ENCODE results near the gene PROSER1.
"Not testable (repeated sequence)": the region's sequence is repeated elsewhere in the genome, so short reads cannot be mapped to it uniquely, and the experiment has no call there.

PROSER1 gene

DNA sequence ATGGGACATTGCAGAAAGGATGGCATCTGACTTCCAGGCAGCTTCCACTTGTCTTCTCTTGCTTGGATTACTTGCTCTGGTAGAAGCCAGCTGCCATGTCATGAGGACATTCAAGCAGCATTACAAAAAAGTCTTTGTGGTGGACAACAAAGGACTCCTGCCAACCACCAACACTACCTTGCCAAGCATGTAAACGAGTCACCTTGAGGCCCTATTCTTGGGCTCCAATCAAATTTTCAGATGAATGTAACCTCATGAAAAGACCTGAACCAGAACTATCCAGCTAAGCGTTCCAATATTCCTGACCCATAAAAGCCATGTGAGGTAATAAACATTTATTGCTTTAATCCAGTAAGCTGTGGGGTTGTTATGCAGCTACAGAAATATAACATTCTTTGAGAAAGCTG is 12.5 kb downstream of the PROSER1 start:
- no peak for DNase-seq (ENCODE audit: low read depth in 2 of 2)

DNA sequence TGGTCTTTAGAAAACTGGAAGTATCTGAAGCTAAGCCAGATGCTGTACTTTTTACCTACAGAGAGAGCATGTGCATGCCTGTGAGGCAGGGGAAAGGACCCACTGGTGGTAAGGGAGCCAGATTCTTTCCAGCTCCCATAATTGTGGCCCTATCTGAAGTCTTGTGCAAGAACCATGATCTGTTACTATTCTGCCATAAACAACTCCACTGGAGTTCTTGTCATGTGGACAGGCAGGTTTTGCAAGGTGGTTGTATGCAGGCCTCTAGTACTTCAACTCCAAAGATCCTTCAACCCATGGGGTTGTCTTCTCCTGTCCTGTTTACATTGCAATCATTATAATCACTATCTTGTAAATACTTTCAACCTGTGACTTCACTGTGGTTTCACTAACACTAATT is 14.1 kb downstream of the PROSER1 start:
- no peak for DNase-seq (ENCODE audit: low read depth in 2 of 2)

DNA sequence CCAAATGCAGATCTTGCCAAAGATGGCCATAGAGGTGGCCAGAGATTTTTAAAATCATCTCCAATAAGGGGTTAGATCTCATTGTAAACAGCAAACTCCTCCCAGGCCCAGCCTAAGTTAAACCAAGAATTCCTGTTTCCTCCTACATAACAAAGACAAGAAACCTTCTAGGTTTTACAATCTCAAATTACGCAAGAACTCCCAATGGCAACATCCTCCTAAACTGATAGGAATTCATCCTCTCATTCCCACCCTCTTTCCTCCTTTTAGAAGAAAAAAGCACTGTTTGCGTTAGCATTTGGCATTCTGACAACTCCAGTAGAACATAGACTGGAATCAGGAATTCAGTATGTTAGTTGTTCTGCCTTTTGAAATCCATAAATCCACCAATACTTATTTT is 14.6 kb downstream of the PROSER1 start:
- no peak for DNase-seq (ENCODE audit: low read depth in 2 of 2)

DNA sequence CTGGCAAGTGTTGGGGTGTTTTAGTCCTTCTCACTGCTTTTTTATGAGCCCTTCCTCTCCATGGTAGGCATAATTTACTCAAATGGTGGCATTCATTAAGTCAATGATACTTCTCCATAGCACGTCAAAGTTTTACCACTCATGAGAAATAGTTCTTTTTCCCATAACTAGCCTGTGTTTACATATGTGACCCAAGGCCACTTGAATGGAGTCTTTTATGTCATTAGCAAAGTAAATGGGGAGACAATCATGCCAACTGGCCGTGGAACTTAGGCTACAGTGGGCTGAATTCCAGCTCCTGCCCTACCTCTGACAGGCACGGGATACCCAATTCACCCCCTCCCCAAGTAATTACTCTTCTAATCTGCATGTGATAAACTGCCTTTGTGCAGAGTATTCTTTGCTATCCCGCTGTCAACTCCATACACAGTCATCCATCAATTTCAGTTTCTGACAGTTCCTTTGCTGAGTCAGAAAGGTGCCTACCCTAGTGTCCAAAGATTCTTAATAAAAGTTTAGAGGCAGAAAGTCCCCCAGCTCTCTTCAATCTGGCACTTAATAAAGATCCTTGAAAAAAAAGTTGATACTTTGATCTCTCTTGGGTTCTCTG is 16.9 kb downstream of the PROSER1 start:
- DNase-seq (ENCODE audit: low read depth in 2 of 2), result no peak

DNA sequence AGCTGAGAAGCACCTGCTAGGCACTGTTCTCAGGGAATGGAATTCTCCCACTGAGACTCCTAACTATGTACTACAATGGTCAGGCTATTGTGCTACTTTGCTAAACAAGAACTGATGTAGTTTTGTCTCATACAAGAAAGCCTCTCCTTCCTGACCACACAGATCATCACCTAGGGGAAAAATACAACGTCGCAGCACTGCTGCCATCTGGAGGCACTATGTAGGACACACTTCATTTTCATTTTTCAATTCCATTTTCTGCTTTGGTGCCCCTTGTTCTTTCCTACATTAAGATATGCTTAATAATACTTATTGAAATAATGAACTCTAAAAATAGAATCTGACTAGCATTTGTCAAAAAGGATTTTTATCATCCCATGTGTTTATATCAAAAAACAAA is 21.1 kb downstream of the PROSER1 start:
- DNase-seq (ENCODE audit: low read depth in 2 of 2), result no peak

DNA sequence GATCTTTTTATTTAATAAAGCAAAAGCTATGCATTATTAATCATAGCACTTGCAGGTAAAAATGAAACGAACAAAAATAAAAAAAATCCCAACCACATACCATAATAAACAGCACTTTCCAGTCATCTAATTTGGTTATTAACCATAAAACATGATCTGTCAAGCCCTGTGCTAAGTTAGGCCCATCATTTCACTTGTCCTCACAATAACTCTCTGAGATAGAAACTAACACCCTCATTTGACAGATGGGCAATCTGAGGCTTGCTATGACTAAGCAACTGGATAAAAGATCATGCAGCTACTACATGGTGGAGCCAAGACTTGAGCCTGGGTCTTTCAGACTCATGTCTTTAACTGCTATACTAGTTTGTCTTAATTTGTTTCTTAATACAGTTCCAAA is 21.8 kb downstream of the PROSER1 start:
- DNase-seq (ENCODE audit: low read depth in 2 of 2), result no peak

DNA sequence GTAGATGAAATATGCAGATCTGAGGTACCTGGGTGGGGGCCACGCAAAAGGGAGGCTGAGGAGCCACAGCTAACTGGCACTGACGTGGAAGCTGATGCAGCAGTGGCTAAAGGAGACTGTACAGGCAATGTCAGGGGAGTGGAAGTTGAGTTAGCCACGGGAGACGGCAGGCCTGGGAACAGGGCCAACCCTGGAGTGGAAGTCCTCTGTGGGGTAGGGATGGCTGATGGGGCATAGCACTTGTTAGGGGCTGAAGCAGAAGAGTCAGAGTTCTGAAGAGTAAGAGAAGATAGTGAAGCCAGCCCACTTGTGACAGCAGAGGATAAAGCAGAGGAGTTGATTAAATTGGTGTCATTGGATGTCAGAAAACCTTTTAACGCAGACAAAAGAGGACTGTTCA is 24.4 kb downstream of the PROSER1 start:
- DNase-seq (ENCODE audit: low read depth in 2 of 2), result no peak

DNA sequence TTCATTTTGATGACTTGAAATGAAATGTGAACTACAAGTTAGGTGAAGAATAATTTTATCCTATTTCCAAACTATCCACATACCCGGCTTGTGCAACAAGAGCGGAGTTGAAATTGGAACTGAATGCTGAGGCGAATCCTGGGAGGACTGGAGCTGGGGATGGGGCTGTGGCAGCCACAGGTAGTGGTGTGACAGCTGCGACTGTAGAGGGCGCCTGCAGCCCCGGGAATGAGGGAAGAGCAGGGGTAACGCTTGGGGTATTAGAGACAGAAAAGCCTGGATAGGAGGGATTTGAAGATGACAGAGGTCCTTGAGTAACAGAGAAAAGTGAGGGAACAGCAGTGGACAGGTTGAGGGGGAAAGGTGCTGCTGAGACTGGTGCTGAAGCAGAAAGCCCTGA is 25.3 kb downstream of the PROSER1 start:
- DNase-seq (ENCODE audit: low read depth in 2 of 2), result no peak

DNA sequence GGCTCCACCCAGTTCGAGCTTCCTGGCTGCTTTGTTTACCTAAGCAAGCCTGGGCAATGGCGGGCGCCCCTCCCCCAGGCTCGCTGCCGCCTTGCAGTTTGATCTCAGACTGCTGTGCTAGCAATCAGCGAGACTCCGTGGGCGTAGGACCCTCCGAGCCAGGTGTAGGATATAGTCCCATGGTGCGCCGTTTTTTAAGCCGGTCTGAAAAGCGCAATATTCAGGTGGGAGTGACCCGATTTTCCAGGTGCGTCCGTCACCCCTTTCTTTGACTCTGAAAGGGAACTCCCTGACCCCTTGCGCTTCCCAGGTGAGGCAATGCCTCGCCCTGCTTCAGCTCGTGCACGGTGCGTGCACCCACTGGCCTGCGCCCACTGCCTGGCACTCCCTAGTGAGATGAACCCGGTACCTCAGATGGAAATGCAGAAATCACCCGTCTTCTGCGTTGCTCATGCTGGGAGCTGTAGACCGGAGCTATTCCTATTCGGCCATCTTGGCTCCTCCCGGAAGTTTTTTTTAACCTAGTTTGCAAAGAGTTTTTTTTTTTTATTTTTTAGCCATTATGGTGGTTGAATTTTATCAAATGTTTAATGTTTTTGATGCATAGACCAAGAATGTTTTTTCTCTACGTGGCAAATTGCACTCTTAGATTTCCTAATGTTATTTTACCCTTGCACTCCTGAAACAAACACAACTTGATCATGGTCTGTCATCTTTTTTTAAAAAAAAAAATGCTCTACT is 31.3 kb downstream of the PROSER1 start:
- not testable (repeated sequence) for DNase-seq (ENCODE audit: low read depth in 2 of 2)

DNA sequence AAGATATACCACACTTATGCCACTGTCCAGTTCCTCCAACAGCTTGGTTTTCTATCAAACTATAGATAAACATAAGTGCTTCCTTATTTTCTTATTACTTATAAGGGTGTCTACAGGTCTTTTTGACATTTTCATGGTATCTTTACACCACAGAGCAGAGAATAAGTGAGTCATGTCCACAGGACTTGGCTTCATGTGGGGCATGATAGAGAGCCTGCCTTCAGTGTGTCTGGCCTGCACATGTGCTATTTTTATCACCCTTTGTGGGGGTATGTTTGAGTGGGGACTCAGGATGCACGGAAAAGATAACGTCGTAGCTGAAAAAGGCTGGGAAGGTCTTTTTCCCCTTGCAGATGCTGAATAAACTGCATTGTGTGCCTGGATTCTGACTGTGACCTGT is 39.1 kb downstream of the PROSER1 start:
- DNase-seq (ENCODE audit: low read depth in 2 of 2), result no peak

DNA sequence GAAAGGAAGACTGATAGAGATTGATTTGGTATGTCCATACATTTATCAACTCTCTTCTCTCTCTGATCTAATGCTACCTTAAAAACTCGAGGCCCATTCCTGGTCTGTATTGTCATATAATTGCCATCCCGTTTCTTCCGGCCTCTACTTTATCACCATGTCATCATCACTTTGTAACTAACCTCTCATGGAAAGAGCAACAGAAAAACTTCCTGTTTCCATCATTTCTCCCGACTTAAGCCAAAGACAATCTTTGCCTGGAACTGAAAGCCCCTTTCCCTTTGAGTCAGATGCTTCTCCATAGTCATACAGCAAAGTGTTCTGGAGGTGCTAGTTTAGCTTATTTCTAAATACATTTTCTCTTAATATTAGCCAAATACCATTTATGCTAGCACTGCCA is 44.5 kb downstream of the PROSER1 start:
- DNase-seq (ENCODE audit: low read depth in 2 of 2), result no peak

DNA sequence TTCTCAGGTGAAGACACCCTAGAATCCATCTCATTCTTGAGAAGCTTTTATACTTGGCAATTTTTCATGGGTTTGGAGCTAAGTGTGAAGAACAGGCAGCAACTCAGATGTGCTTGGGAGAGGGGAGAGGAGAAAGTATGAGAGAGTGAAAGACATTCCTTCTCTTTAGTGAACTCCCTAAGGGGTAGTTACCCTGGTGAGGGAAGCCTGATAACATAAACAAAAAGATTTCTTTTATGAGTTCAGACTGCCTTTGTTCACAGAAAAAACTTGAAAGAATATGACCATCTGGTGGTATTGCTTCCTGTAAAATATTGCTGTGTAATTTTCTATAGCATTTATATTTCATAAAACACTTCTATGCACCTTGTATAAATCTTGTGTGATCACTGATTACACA is 47.2 kb downstream of the PROSER1 start, which contains the start of gene STOML3:
Gene STOML3, minus strand, starts transcription at position 139 of the 400 bp plus-strand sequence. Its CDS starts 110 bp downstream, at position 29.
- no peak for DNase-seq (ENCODE audit: low read depth in 2 of 2)

DNA sequence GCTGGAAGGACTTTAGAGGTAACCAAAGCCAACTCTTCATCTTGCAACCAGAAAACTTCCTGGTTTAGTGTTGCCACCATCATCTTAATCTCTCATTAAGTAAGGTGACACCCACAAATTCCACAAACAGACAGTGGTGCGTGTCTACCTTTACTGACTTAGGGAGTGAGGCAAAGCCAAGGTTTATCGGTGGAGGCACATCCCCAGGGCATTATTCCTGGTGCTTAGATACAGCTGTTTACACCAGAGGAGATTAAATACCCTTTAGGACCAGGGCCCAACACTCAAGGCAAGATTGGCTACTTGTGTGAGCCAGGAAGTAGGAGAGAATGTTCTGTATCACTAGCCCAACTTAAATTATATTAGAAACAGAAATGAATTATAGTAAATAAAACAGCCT is 56.8 kb downstream of the PROSER1 start:
- DNase-seq (ENCODE audit: low read depth in 2 of 2), result no peak

DNA sequence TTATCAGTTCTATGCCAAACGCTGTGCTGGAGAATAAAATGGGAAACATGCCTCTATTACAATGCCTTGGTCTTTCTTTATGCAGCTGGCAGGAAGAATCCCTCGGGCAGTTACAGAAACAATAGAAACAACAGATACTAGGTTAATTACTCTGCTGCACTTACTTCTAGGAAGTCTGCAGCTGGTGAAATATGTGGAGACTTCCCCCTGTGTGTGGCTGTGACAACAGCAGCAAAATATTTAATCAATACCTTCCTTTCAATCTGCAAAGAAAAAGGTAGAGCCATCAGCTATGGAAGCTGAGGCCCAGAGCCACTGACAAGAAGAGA is 57.2 kb downstream of the PROSER1 start:
- no peak for DNase-seq (ENCODE audit: low read depth in 2 of 2)

DNA sequence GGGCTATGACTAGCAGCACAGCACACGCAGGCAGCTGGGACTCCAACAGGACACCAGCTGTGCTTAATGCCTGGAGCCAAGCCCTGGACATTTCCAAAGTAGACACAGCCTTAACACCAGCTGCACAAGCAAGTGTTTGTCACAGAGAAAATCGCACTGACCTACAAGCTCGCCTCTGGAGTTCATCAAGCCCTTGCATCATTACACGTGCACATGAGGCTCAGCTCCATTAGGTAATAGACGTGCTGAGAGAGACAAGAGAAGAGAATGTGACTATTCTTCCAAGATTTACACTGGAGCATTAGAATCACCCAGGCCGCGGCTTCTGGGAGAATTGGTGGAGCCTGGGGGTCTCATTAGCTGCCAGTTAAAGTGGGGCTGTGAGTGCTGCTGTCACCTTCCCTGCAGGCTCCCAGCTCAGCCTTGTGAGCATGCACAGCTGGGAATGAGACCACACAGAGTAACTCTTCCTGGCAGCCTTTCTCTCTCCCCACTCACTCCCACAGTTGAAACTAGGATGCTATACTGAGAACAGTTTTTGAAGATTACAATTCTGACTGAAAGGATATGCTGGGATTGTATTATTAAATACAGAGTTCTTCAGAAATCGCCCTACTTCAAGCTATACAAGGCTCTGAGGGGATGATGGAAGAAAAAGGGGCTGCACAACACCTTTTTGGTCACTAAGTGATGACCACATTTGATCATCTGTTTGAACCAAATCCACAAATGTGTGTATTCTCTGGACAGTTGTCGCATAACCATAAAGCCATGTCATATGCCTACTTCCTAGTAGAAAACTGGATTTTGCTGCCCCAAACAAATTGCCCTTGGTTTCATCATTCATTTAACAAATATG is 57.8 kb downstream of the PROSER1 start:
- no peak for DNase-seq (ENCODE audit: low read depth in 2 of 2)

DNA sequence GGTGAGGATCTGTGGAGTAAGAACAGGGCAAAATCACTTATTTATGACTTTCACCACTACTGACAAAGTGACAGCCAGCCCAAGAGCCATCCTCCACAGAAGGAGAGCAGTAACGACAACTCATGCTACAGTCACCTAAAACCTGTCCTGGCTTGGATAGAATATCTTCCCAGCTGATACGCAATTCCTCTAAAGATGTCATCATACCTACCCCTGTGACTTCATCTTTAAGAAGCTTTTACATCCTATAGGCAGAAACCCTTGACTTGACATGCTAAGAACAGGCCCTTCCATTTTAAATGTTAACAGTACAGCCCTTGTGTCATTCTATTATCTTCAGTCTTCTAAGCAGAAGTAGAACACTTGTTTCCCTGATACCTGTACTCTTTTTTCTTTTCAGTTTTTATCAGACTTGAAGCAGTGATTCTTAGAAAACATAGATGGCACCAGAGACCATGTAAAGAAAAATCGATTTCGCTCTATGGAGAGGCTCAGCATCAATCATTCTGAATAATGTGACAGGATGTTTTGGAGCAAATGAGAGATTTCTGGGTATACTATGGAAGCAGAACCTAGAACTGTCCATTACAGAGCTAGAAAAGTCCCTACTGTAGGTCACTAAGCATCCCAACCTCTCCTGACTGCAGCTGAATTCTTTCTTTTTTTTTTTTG is 67.4 kb downstream of the PROSER1 start:
- DNase-seq (ENCODE audit: low read depth in 2 of 2), result no peak

DNA sequence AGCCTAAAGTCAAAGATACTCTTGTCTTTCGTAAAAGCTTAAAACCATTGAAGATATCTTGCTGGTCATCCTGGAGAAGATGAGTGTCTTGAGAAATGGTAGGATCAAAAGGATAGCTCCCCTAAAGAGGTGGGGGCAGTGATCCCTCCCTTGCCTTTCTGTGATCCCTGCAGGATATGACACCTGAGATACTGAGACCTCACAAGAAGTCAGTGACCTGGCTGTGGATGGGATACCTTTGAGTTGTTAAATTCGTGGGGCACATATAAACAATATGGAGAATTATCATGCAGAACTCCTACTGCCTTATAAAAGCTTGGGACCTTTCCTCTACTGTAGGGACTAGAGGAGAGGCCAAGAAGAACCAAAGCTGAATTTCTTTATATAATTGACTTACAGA is 68.7 kb downstream of the PROSER1 start:
- no peak for DNase-seq (ENCODE audit: low read depth in 2 of 2)

DNA sequence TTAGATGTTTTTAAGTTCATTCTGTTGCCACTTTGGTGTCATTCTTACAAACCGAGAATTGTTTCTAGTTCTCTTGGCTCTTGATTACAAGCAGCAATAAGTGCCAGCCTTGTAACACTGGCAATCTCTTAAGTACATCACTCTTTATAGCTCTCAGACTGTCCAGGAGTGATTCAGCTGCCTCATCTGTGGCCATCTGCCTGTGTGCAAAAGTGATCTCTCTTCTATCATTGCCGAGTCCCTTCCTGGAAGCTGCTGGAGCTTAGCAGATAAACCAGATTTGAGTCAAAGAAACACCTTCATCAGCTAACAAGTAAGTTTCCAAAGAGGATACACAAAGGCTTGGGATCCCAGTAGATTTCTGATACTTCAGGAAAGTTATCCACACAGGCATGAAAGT is 70.4 kb downstream of the PROSER1 start:
- DNase-seq (ENCODE audit: low read depth in 2 of 2), result no peak

DNA sequence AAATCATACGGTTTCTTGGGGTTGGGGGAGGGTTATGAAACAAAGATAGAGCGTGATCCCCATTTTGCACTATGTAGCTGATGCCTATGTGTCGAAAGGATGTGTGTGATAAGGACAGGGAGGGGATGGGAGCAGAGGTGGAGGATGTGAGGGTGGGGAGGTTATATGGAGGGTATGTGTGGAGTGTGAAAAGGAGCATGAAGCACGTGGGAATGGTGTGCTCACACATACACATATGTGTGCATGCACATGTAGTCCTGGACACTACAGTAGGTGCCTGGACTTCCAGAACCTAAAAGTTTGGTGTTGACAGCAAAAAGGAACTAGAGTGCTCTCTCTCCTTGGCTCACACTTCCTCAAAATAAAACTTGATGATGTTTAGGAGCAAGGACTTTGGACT is 72.6 kb downstream of the PROSER1 start:
- no peak for DNase-seq (ENCODE audit: low read depth in 2 of 2)

DNA sequence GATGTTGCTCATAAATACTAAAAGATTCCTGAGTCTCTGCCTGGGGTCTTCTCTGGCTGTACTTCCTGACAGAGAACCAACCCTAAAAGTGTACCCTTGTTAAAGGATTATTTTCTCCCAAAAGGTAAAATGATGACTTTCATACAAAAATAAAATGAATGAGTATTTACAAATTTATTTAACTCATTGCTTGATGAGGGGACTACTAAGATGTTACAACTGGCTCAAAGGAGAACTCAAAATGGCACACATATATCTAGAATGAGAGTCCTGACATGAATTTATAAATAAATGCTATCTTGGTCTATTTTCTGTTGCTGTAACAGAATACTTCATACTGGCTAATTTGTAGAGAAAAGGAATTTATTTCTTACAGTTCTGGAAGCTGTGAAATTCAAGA is 77.7 kb downstream of the PROSER1 start:
- DNase-seq (ENCODE audit: low read depth in 2 of 2), result no peak
